ENCODE results near the gene FBXL14.
A peak's percentile ranks its signal among the peaks of the same experiment; 100 is the strongest.

Gene FBXL14

DNA sequence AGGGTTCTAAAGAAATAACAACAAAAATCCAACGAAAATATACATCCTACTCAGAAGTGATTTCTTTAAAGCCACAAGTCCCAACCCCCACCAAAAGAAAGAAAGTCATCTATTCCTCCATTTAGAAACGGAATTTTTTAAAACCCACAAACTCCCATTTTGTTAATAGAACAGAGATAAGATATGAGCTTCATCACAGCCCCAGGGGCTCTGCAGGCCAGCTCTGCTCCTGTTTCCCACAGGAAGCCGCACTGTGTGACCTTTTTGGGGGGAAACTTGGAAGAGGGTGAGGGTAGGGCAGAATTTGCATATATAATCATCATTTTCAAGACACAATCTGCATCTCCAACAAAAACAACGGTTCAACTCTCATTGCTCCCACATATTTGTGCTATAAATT lies 2.8 kb downstream of the FBXL14 start:
- peak overlapping the region; percentile 99 for H3K4me2 ChIP-seq (ENCODE audit: low read depth, low read length, poor library complexity, severe bottlenecking)
- TF ChIP-seq EZH2phosphoT487 (conservative IDR thresholded peaks at IDR 0.05; ENCODE audit: low read length), result no peak
- no peak for TF ChIP-seq CTCF (IDR thresholded peaks at IDR 0.05; ENCODE audit: insufficient read depth, low read length, poor library complexity, severe bottlenecking)
- H3K9me3 ChIP-seq (ENCODE audit: insufficient read depth, low read length), result no peaks in the 10 kb centered on the region
- no peaks in the 10 kb centered on the region for H3K9me2 ChIP-seq (replicated peaks; ENCODE audit: insufficient read depth, low read length)
- no peaks in the 10 kb centered on the region; the same call in 1 of the 2 replicates for H3K36me3 ChIP-seq (ENCODE audit: low read length)
- H4K20me1 ChIP-seq (ENCODE audit: low read depth, low read length), result peaks cover 24% of the 10 kb centered on the region
- peak overlapping the region; percentile 48 for H3K4me3 ChIP-seq (ENCODE audit: insufficient read depth, low read length, poor library complexity, severe bottlenecking)
- H3K27me3 ChIP-seq (ENCODE audit: low read length), result no peaks in the 10 kb centered on the region
- H3K27ac ChIP-seq (ENCODE audit: low read depth, low read length), result no peak overlapping the region
- H3F3A ChIP-seq (ENCODE audit: insufficient read depth), result peaks cover 19% of the 10 kb centered on the region
- peak overlapping the region; percentile 60; the same call in 1 of the 2 replicates for H3K9ac ChIP-seq (ENCODE audit: low read length)
- no peak overlapping the region for H2AFZ ChIP-seq (ENCODE audit: low read depth, low read length, severe bottlenecking)
- peaks cover 19% of the 10 kb centered on the region for H3K79me2 ChIP-seq (ENCODE audit: insufficient read depth, low read length)

GRCh38 chr12:1591034-1591433 lies 3.3 kb downstream of the FBXL14 start:
- TF ChIP-seq CTCF (IDR thresholded peaks at IDR 0.05; ENCODE audit: insufficient read depth, low read length, poor library complexity, severe bottlenecking) (no peak), EZH2phosphoT487 (conservative IDR thresholded peaks at IDR 0.05; ENCODE audit: low read length) (no peak)
- no peak overlapping the region for H3K9ac ChIP-seq (ENCODE audit: low read length)
- no peak overlapping the region for H2AFZ ChIP-seq (ENCODE audit: low read depth, low read length, severe bottlenecking)
- peaks cover 24% of the 10 kb centered on the region for H4K20me1 ChIP-seq (ENCODE audit: low read depth, low read length)
- peak overlapping the region; percentile 99 for H3K4me2 ChIP-seq (ENCODE audit: low read depth, low read length, poor library complexity, severe bottlenecking)
- no peaks in the 10 kb centered on the region for H3K27me3 ChIP-seq (ENCODE audit: low read length)
- no peak overlapping the region for H3K4me3 ChIP-seq (ENCODE audit: insufficient read depth, low read length, poor library complexity, severe bottlenecking)
- H3K27ac ChIP-seq (ENCODE audit: low read depth, low read length), result no peak overlapping the region
- no peaks in the 10 kb centered on the region for H3K9me3 ChIP-seq (ENCODE audit: insufficient read depth, low read length)
- no peaks in the 10 kb centered on the region for H3K9me2 ChIP-seq (replicated peaks; ENCODE audit: insufficient read depth, low read length)
- H3K36me3 ChIP-seq (ENCODE audit: low read length), result no peaks in the 10 kb centered on the region; the same call in 1 of the 2 replicates
- peaks cover 19% of the 10 kb centered on the region for H3K79me2 ChIP-seq (ENCODE audit: insufficient read depth, low read length)
- H3F3A ChIP-seq (ENCODE audit: insufficient read depth), result peaks cover 19% of the 10 kb centered on the region

- no peak overlapping the region for H3K9ac ChIP-seq (ENCODE audit: low read length)
Observed at GRCh38 chr12:1590221-1590979, 4.0 kb downstream of the FBXL14 start.

More at GRCh38 chr12:1590221-1590979, 4.0 kb downstream of the FBXL14 start:
- Histone ChIP-seq H3K9me2 (replicated peaks; ENCODE audit: insufficient read depth, low read length) (no peaks in the 10 kb centered on the region), H3F3A (ENCODE audit: insufficient read depth) (peaks cover 18% of the 10 kb centered on the region), H4K20me1 (ENCODE audit: low read depth, low read length) (peaks cover 24% of the 10 kb centered on the region), H3K79me2 (ENCODE audit: insufficient read depth, low read length) (peaks cover 19% of the 10 kb centered on the region), H3K4me3 (ENCODE audit: insufficient read depth, low read length, poor library complexity, severe bottlenecking) (no peak overlapping the region), H2AFZ (ENCODE audit: low read depth, low read length, severe bottlenecking) (no peak overlapping the region), H3K9me3 (ENCODE audit: insufficient read depth, low read length) (no peaks in the 10 kb centered on the region), H3K27ac (ENCODE audit: low read depth, low read length) (no peak overlapping the region), H3K36me3 (ENCODE audit: low read length) (no peaks in the 10 kb centered on the region; the same call in 1 of the 2 replicates), H3K4me2 (ENCODE audit: low read depth, low read length, poor library complexity, severe bottlenecking) (peak overlapping the region; percentile 99), H3K27me3 (ENCODE audit: low read length) (no peaks in the 10 kb centered on the region)
- no peak for TF ChIP-seq CTCF (IDR thresholded peaks at IDR 0.05; ENCODE audit: insufficient read depth, low read length, poor library complexity, severe bottlenecking)
- TF ChIP-seq EZH2phosphoT487 (conservative IDR thresholded peaks at IDR 0.05; ENCODE audit: low read length), result no peak

Measured in SU-DHL-6 (cell line).